Measurements from ENCODE around the gene CARS1.

Gene CARS1

GRCh38 chr11:2951231-2952110, 105.8 kb downstream of the CARS1 start:
- no peaks in the 10 kb centered on the region for H3K9me3 ChIP-seq (ENCODE audit: control insufficient read depth in 5 of 5, low read length in 5 of 5)
- H3K4me3 ChIP-seq (ENCODE audit: low read depth in 1 of 5, low read length in 5 of 5), result no peak overlapping the region
- H3K27ac ChIP-seq (ENCODE audit: low read depth, low read length), result no peak overlapping the region
- no peaks in the 10 kb centered on the region for H3K4me1 ChIP-seq (ENCODE audit: control insufficient read depth in 5 of 5, insufficient read depth in 5 of 5, low read length in 5 of 5)
- no peaks in the 10 kb centered on the region for H3K27me3 ChIP-seq (ENCODE audit: control insufficient read depth in 5 of 5, insufficient read depth in 4 of 5, low read length in 5 of 5)
- no peak overlapping the region for H3K9ac ChIP-seq (ENCODE audit: low read length in 5 of 5)
- peaks cover 41 to 95% (median 90%) of the 10 kb centered on the region in 5 donors for H3K36me3 ChIP-seq (ENCODE audit: control insufficient read depth in 5 of 5, insufficient read depth in 5 of 5, low read length in 5 of 5)

Measured in subcutaneous abdominal adipose tissue (tissue), 5 donors.